Embryonic facial prominence (tissue), 1 donor: ENCODE measurements around the gene SYTL3.
"Not testable (repeated sequence)": the region's sequence is repeated elsewhere in the genome, so short reads cannot be mapped to it uniquely, and the experiment has no call there.

Experiments used
- DNase-seq: peaks from one replicate; pipeline ENCODE4 v3.0.0-alpha.2; 2016; ENCODE audit errors: extremely low spot score

SYTL3 gene

GRCh38 chr6:158688860-158689259 is 39.0 kb downstream of the SYTL3 start:
- no peak for DNase-seq

GRCh38 chr6:158694913-158695312 is 45.1 kb downstream of the SYTL3 start:
- DNase-seq = no peak

- no peak for DNase-seq
These were observed 48.0 kb downstream of the SYTL3 start for GRCh38 chr6:158697811-158698210.

GRCh38 chr6:158698931-158699330 is 49.1 kb downstream of the SYTL3 start:
- DNase-seq = no peak

- DNase-seq = not testable (repeated sequence)
These were observed 51.4 kb downstream of the SYTL3 start for GRCh38 chr6:158701268-158701667.

GRCh38 chr6:158703111-158703836 is 53.4 kb downstream of the SYTL3 start:
- DNase-seq = no peak

GRCh38 chr6:158703837-158704822 is 54.3 kb downstream of the SYTL3 start:
- DNase-seq = no peak

- DNase-seq = no peak
These were observed 55.7 kb downstream of the SYTL3 start for GRCh38 chr6:158705386-158706126.

GRCh38 chr6:158706369-158706982 is 56.6 kb downstream of the SYTL3 start:
- no peak for DNase-seq

- no peak for DNase-seq
These were observed 57.4 kb downstream of the SYTL3 start for GRCh38 chr6:158707120-158707820.

GRCh38 chr6:158707821-158708195 is 58.0 kb downstream of the SYTL3 start:
- DNase-seq = no peak

GRCh38 chr6:158708239-158708638 is 58.4 kb downstream of the SYTL3 start:
- no peak for DNase-seq

- no peak for DNase-seq
These were observed 60.0 kb downstream of the SYTL3 start for GRCh38 chr6:158709809-158710208.

GRCh38 chr6:158711264-158711663 is 61.4 kb downstream of the SYTL3 start:
- no peak for DNase-seq

- DNase-seq = no peak
These were observed 63.6 kb downstream of the SYTL3 start for GRCh38 chr6:158713469-158713868.

- DNase-seq = no peak
These were observed 64.9 kb downstream of the SYTL3 start for GRCh38 chr6:158714706-158715105.

- DNase-seq = no peak
These were observed 65.8 kb downstream of the SYTL3 start for GRCh38 chr6:158715330-158716311.

GRCh38 chr6:158717341-158718330 is 67.8 kb downstream of the SYTL3 start:
- no peak for DNase-seq
